Glomerular endothelial cell (primary cell): ENCODE measurements around the gene MRPL40. TPM values are rescaled to one million over a fixed set of nuclear protein-coding genes. Genes with fewer than 3 reads are reported as not detected.

Experiments
- DNase-seq: peaks from one replicate; pipeline ENCODE4 v3.0.0-alpha.2; 2011; ENCODE audit warnings: low read depth, low spot score; ENCODE audit errors: extremely low read depth
- total RNA-seq: library from RNA; depleted of rRNA; stranded (reverse); fragments of >200 nt; gene quantifications from 2 replicates; pipeline ENCODE4 v1.2.3, GENCODE V29; 2015

Gene MRPL40
- 23.8 and 44.7 TPM in 2 replicates for total RNA-seq

GRCh38 chr22:19432133-19432851 lies at the start of gene MRPL40:
MRPL40 (plus strand) TSS chr22:19432545; CDS start chr22:19432555, 10 bp downstream.
- DNase-seq: no peak

GRCh38 chr22:19383292-19383691 lies 49.1 kb upstream of the MRPL40 start:
- DNase-seq: no peak

GRCh38 chr22:19385221-19385906 lies 47.0 kb upstream of the MRPL40 start:
- DNase-seq: no peak

- DNase-seq: no peak
Measured at GRCh38 chr22:19386248-19386647, 46.1 kb upstream of the MRPL40 start.

GRCh38 chr22:19387038-19387437 lies 45.3 kb upstream of the MRPL40 start:
- no peak for DNase-seq

- no peak for DNase-seq
Measured at GRCh38 chr22:19387575-19387974, 44.8 kb upstream of the MRPL40 start.

- no peak for DNase-seq
Measured at GRCh38 chr22:19393704-19394103, 38.6 kb upstream of the MRPL40 start.

GRCh38 chr22:19394274-19395050 lies 37.9 kb upstream of the MRPL40 start:
- no peak for DNase-seq

- DNase-seq: no peak
Measured at GRCh38 chr22:19395276-19395675, 37.1 kb upstream of the MRPL40 start.

GRCh38 chr22:19396561-19396933 lies 35.8 kb upstream of the MRPL40 start:
- no peak for DNase-seq

- no peak for DNase-seq
Measured at GRCh38 chr22:19396934-19397733, 35.2 kb upstream of the MRPL40 start.

- DNase-seq: no peak
Measured at GRCh38 chr22:19397734-19398104, 34.6 kb upstream of the MRPL40 start.

GRCh38 chr22:19398206-19398605 lies 34.1 kb upstream of the MRPL40 start:
- no peak for DNase-seq

- DNase-seq: no peak
Measured at GRCh38 chr22:19398652-19399051, 33.7 kb upstream of the MRPL40 start.

GRCh38 chr22:19400881-19401280 lies 31.5 kb upstream of the MRPL40 start:
- no peak for DNase-seq

- DNase-seq: no peak
Measured at GRCh38 chr22:19401483-19401882, 30.9 kb upstream of the MRPL40 start.

- no peak for DNase-seq
Measured at GRCh38 chr22:19402642-19403191, 29.6 kb upstream of the MRPL40 start.

GRCh38 chr22:19404676-19405075 lies 27.7 kb upstream of the MRPL40 start:
- no peak for DNase-seq

GRCh38 chr22:19405133-19405532 lies 27.2 kb upstream of the MRPL40 start:
- DNase-seq: no peak

- DNase-seq: no peak
Measured at GRCh38 chr22:19405652-19406051, 26.7 kb upstream of the MRPL40 start.
